ENCODE data around the gene SCYGR6.
"Not testable (repeated sequence)": the region's sequence is repeated elsewhere in the genome, so short reads cannot be mapped to it uniquely, and the experiment has no call there.

DNA sequence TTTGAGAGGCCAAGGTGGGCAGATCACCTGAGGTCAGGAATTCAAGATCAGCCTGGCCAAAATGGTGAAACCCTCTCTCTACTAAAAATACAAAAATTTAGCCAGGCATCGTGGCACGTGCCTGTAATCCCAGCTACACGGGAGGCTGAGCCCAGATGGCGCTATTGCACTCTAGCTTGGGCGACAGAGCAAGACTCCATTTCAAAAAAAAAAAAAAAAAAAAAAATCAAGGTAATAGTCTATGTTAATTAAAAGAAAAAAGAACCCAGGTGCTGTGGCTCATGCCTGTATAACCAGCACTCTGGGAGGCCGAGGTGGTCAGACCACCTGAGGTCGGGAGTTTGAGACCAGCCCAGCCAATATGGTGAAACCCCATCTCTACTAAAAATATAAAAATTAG, 16.1 kb upstream of the SCYGR6 start:
- TF ChIP-seq, protein P1, sequence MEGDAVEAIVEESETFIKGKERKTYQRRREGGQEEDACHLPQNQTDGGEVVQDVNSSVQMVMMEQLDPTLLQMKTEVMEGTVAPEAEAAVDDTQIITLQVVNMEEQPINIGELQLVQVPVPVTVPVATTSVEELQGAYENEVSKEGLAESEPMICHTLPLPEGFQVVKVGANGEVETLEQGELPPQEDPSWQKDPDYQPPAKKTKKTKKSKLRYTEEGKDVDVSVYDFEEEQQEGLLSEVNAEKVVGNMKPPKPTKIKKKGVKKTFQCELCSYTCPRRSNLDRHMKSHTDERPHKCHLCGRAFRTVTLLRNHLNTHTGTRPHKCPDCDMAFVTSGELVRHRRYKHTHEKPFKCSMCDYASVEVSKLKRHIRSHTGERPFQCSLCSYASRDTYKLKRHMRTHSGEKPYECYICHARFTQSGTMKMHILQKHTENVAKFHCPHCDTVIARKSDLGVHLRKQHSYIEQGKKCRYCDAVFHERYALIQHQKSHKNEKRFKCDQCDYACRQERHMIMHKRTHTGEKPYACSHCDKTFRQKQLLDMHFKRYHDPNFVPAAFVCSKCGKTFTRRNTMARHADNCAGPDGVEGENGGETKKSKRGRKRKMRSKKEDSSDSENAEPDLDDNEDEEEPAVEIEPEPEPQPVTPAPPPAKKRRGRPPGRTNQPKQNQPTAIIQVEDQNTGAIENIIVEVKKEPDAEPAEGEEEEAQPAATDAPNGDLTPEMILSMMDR (IDR thresholded peaks at IDR 0.05), result peak; percentile 44
- not testable (repeated sequence) for TF ChIP-seq EZH2phosphoT487 (IDR thresholded peaks at IDR 0.05)

All from neural progenitor cell (in vitro differentiated cells).